Sigmoid colon (tissue), 4 donors: ENCODE results near the gene BSND.

Experiments used
- POLR2A ChIP-seq, 2 donors: fragments of 450-650 bp; IDR thresholded peaks; one replicate each; pipeline ENCODE4 v1.6.1; 2016; ENCODE audit warnings: antibody characterized with exemption in 2 of 2, mild to moderate bottlenecking in 2 of 2, moderate library complexity in 2 of 2
- POLR2AphosphoS5 ChIP-seq, 4 donors: sonication (generic); formaldehyde crosslinking; IDR thresholded peaks; one replicate each; pipeline ENCODE4 v1.6.1; 2017; ENCODE audit warnings: antibody characterized with exemption in 4 of 4
- TF ChIP-seq, protein P1 (sequence below), 4 experiments: fragments of 450-650 bp in 3 of 4; fragments of 200-600 bp in 1 of 4; IDR thresholded peaks; one replicate each; pipeline ENCODE4 v1.5.1; 2016 to 2019; ENCODE audit warnings: antibody characterized with exemption in 4 of 4, mild to moderate bottlenecking in 3 of 4, moderate library complexity in 2 of 4

GRCh38 chr1:54959241-54959640 is 39.5 kb upstream of the BSND start:
- TF ChIP-seq, protein P1, sequence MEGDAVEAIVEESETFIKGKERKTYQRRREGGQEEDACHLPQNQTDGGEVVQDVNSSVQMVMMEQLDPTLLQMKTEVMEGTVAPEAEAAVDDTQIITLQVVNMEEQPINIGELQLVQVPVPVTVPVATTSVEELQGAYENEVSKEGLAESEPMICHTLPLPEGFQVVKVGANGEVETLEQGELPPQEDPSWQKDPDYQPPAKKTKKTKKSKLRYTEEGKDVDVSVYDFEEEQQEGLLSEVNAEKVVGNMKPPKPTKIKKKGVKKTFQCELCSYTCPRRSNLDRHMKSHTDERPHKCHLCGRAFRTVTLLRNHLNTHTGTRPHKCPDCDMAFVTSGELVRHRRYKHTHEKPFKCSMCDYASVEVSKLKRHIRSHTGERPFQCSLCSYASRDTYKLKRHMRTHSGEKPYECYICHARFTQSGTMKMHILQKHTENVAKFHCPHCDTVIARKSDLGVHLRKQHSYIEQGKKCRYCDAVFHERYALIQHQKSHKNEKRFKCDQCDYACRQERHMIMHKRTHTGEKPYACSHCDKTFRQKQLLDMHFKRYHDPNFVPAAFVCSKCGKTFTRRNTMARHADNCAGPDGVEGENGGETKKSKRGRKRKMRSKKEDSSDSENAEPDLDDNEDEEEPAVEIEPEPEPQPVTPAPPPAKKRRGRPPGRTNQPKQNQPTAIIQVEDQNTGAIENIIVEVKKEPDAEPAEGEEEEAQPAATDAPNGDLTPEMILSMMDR (IDR thresholded peaks at IDR 0.05): no peak
- TF ChIP-seq POLR2AphosphoS5 (IDR thresholded peaks at IDR 0.05) (no peak), POLR2A (IDR thresholded peaks at IDR 0.05) (no peak)
